Endothelial cell of umbilical vein (primary cell): ENCODE results near the gene HTATSF1. TPM values are rescaled to one million over a fixed set of nuclear protein-coding genes. Genes with fewer than 3 reads are reported as not detected.

Experiments
- BruUV-seq: library from RNA; stranded (reverse); fragments of 400-500 nt; replicated peaks from 2 replicates; lab custom pipeline; 2021; lab: Mats Ljungman, UMichigan
- CTCF ChIA-PET: fragments of 300-600, 350-600 bp; sonication (Branson Sonifier 250); formaldehyde crosslinking; loops from one replicate; lab custom pipeline; 2021; ENCODE audit warnings: antibody characterized with exemption, inconsistent platforms; lab: Charles Lee
- POLR2A ChIA-PET: fragments of 300-600, 350-600 bp; sonication (Branson Sonifier 250); formaldehyde crosslinking; loops from one replicate; lab custom pipeline; 2021; ENCODE audit warnings: antibody characterized with exemption, inconsistent platforms; lab: Charles Lee
- DNase-seq: peaks from one replicate; pipeline ENCODE4 v3.0.0-alpha.2; 2011; ENCODE audit warnings: low read depth, low spot score
- FAIRE-seq: peaks from 2 replicates; lab custom pipeline; 2011; peaks lifted over from hg19 to GRCh38; lab: Jason Lieb, UNC
- H2AFZ ChIP-seq: 2 replicates; pipeline ENCODE4 v1.6.0; 2012; ENCODE audit warnings: low read depth, low read length, control low read depth, inconsistent platforms
- H3K27ac ChIP-seq: 2 replicates; pipeline ENCODE4 v1.5.1; 2011; ENCODE audit warnings: low read depth, mild to moderate bottlenecking, control low read depth, low read length, moderate library complexity; ENCODE audit not compliant: insufficient read depth
- H3K27me3 ChIP-seq, 2 experiments: 2 replicates each; pipeline versions ENCODE4 v1.6.0 to v1.6.1; 2011; ENCODE audit warnings: low read length in 2 of 2, mixed read lengths in 1 of 2; ENCODE audit not compliant: control insufficient read depth in 2 of 2, insufficient read depth in 2 of 2
- H3K36me3 ChIP-seq, 2 experiments: 2 replicates in 1 of 2; 3 replicates in 1 of 2; pipeline ENCODE4 v1.5.1; 2011; ENCODE audit warnings: low read length in 2 of 2, mild to moderate bottlenecking in 1 of 2, moderate library complexity in 1 of 2; ENCODE audit not compliant: control insufficient read depth in 2 of 2, insufficient read depth in 2 of 2; ENCODE audit errors: extremely low read depth in 1 of 2
- H3K4me1 ChIP-seq: 3 replicates; pipeline ENCODE4 v1.5.1; 2011; ENCODE audit warnings: mild to moderate bottlenecking, low read length; ENCODE audit not compliant: control insufficient read depth, insufficient read depth; ENCODE audit errors: extremely low read depth
- H3K4me2 ChIP-seq: 2 replicates; pipeline ENCODE4 v1.6.1; 2011; ENCODE audit warnings: low read length, control low read depth, mixed read lengths; ENCODE audit not compliant: insufficient read depth
- H3K4me3 ChIP-seq, 3 experiments: fragments of 200-600 bp in 1 of 3; sonication (generic), shearing (Covaris generic) in 1 of 3; replicated peaks in 1 of 3; 2 replicates each; pipeline ENCODE4 v1.5.1; 2011 to 2016; ENCODE audit warnings: control low read depth in 3 of 3, low read length in 3 of 3, mild to moderate bottlenecking in 2 of 3, inconsistent platforms in 1 of 3, low read depth in 1 of 3, moderate library complexity in 1 of 3; ENCODE audit not compliant: insufficient read depth in 1 of 3
- H3K79me2 ChIP-seq: 2 replicates; pipeline ENCODE4 v1.6.0; 2012; ENCODE audit warnings: low read length, inconsistent platforms; ENCODE audit not compliant: control insufficient read depth, insufficient read depth
- H3K9ac ChIP-seq: replicated peaks from 2 replicates; pipeline ENCODE3; 2011; ENCODE audit warnings: low read length, control low read depth; ENCODE audit not compliant: insufficient read depth; ENCODE audit errors: extremely low read depth
- H3K9me1 ChIP-seq: replicated peaks from 3 replicates; pipeline ENCODE4 v1.6.0; 2011; ENCODE audit warnings: mild to moderate bottlenecking, low read length; ENCODE audit not compliant: control insufficient read depth, insufficient read depth; ENCODE audit errors: extremely low read depth
- H3K9me3 ChIP-seq: replicated peaks from 2 replicates; pipeline ENCODE4 v1.5.1; 2012; ENCODE audit warnings: low read length, inconsistent platforms; ENCODE audit not compliant: control insufficient read depth, insufficient read depth
- H4K20me1 ChIP-seq: replicated peaks from 2 replicates; pipeline ENCODE3; 2011; ENCODE audit warnings: mild to moderate bottlenecking, low read length; ENCODE audit not compliant: control insufficient read depth, insufficient read depth; ENCODE audit errors: extremely low read depth
- CTCF ChIP-seq, 2 donors: IDR thresholded peaks; 1 replicate in 1 of 2; 2 replicates in 1 of 2; pipeline ENCODE4 v1.5.1; 2011; ENCODE audit warnings: low read length in 2 of 2, mild to moderate bottlenecking in 2 of 2, moderate library complexity in 2 of 2, control low read depth in 1 of 2, inconsistent platforms in 1 of 2, low read depth in 1 of 2; ENCODE audit not compliant: insufficient read depth in 1 of 2; ENCODE audit errors: extremely low read depth in 1 of 2
- EZH2 ChIP-seq: IDR thresholded peaks from 2 replicates; pipeline ENCODE4 v1.6.1; 2012; ENCODE audit warnings: borderline replicate concordance, low read depth, mild to moderate bottlenecking, moderate library complexity, low read length, inconsistent platforms; ENCODE audit not compliant: severe bottlenecking
- FOS ChIP-seq: IDR thresholded peaks from 2 replicates; pipeline ENCODE4 v1.6.1; 2011; ENCODE audit warnings: mild to moderate bottlenecking, low read length, moderate library complexity, borderline replicate concordance; ENCODE audit not compliant: insufficient read depth
- GATA2 ChIP-seq: IDR thresholded peaks from 2 replicates; pipeline ENCODE4 v1.7.0; 2011; ENCODE audit warnings: low read depth, mild to moderate bottlenecking, moderate library complexity, mixed read lengths, low read length; ENCODE audit not compliant: insufficient read length, insufficient read depth
- JUN ChIP-seq: IDR thresholded peaks from 2 replicates; pipeline ENCODE4 v1.6.1; 2011; ENCODE audit warnings: borderline replicate concordance, low read depth; ENCODE audit not compliant: insufficient read length, insufficient read depth
- MAX ChIP-seq: IDR thresholded peaks from 2 replicates; pipeline ENCODE4 v1.6.1; 2011; ENCODE audit not compliant: insufficient read depth, insufficient read length
- MYC ChIP-seq: IDR thresholded peaks from one replicate; pipeline ENCODE4 v1.6.1; 2011; ENCODE audit warnings: mild to moderate bottlenecking, low read depth, low read length
- POLR2A ChIP-seq: IDR thresholded peaks from 2 replicates; pipeline ENCODE4 v1.6.1; 2012; ENCODE audit warnings: low read depth, mild to moderate bottlenecking, control low read depth, low read length
- POLR2AphosphoS5 ChIP-seq: IDR thresholded peaks from 2 replicates; pipeline ENCODE4 v1.6.1; 2012; ENCODE audit warnings: low read depth, mild to moderate bottlenecking, control low read depth, low read length, moderate library complexity; ENCODE audit not compliant: insufficient read depth
- dilution Hi-C: fragments of 300-500 bp; cut with MboI; formaldehyde crosslinking; loops from one replicate; pipeline ENCODE4 v1.15.0; 2019; ENCODE audit warnings: low sequenced_read_pairs; ENCODE audit not compliant: extremely low pct_ligation_motif_present
- intact Hi-C: fragments of 100-400 bp; cut with micrococcal nuclease; formaldehyde crosslinking; loops from one replicate; pipeline ENCODE4 v1.10.0; 2022
- polyA plus RNA-seq, 4 experiments: library from polyadenylated mRNA; depleted of rRNA in 3 of 4; stranded (reverse) in 3 of 4; unstranded in 1 of 4; fragments of >200 nt; gene quantifications; 2 replicates each; pipeline versions ENCODE4 v1.2.1 to v1.2.3, GENCODE V29; 2011 to 2012; ENCODE audit warnings: missing spikeins in 1 of 4
- total RNA-seq: library from RNA; stranded (reverse); gene quantifications from 2 replicates; pipeline ENCODE4 v1.2.3, GENCODE V29; 2021

HTATSF1 gene
- total and polyA plus RNA-seq, 2 donors (not counting 3 experiments of a cell fraction or from before 2014, with no cell fraction given) = 1.0 to 31.1 TPM

DNA sequence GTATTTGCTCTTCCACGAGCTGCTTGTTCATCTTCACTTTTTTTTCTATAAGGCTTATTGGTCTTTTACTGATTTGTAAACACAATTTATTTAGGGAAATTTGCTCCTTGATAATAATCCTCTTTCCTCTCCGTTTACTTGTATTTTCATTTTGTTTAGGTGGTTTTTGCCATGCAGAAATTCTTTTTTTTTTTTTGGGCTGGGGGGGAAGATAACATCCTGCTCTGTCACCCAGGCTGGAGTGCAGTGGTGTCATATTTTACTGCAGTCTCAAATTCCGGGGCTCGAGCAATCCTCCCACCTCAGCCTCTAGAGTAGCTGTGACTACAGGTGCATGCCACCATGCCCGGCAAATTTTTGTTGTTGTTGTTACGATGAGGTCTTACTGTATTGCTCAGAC is 41.3 kb upstream of the HTATSF1 start:
- no peaks in the 10 kb centered on the region for H4K20me1 ChIP-seq
- H2AFZ ChIP-seq = no peak overlapping the region
- ChIA-PET POLR2A (no interaction called here), CTCF (no interaction called here)
- intact Hi-C loops (no loop called here), dilution Hi-C loops (no loop called here)
- no peak overlapping the region for H3K9ac ChIP-seq
- H3K9me1 ChIP-seq = no peaks in the 10 kb centered on the region
- FAIRE-seq (no peak), DNase-seq (no peak)
- no peaks in the 10 kb centered on the region for H3K4me1 ChIP-seq
- no peaks in the 10 kb centered on the region for H3K79me2 ChIP-seq
- no peaks in the 10 kb centered on the region for H3K36me3 ChIP-seq
- BruUV-seq = no TSS peak
- no peak overlapping the region for H3K4me2 ChIP-seq
- no peaks in the 10 kb centered on the region for H3K27me3 ChIP-seq
- H3K27ac ChIP-seq = no peak overlapping the region
- H3K9me3 ChIP-seq = no peaks in the 10 kb centered on the region
- TF ChIP-seq GATA2 (no peak), POLR2AphosphoS5 (no peak), POLR2A (no peak), JUN (no peak), FOS (no peak), CTCF (IDR thresholded peaks at IDR 0.05; ENCODE audit: extremely low read depth in 1 of 2, insufficient read depth in 1 of 2, low read depth in 1 of 2, low read length in 2 of 2) (no peak), MYC (no peak), EZH2 (no peak), MAX (no peak)
- H3K4me3 ChIP-seq = no peak overlapping the region
